GM19240 (cell line): ENCODE measurements around the gene SAA4.
A peak's percentile ranks its signal among the peaks of the same experiment; 100 is the strongest.
"Not testable (repeated sequence)": the region's sequence is repeated elsewhere in the genome, so short reads cannot be mapped to it uniquely, and the experiment has no call there.

Source experiments
- DNase-seq: peaks from one replicate; pipeline ENCODE4 v3.0.0; 2011; ENCODE audit warnings: low spot score; ENCODE audit not compliant: insufficient read length

SAA4 gene

DNA sequence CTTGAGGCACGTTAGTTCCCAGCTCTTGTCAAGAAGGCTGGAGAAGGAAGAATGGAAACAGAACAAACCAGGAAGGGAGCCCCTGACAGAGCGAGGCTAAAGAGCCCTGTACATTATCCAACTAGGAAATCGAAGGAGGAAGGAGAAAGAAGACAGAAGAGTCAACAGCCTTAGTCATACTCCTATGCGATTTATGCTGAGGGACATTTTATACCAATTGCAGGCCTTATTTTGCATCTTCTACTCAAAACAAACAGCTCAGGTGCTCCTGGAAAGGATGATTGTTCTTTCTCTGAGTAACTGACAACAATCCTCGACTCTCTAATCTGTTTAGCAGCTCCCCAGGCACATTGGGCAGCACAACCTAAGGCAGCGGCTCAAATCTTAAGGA is 10.6 kb upstream of the SAA4 start:
- not testable (repeated sequence) for DNase-seq

- peak; percentile 61 for DNase-seq
Measured at GRCh38 chr11:18246379-18247190, 10.0 kb upstream of the SAA4 start.

DNA sequence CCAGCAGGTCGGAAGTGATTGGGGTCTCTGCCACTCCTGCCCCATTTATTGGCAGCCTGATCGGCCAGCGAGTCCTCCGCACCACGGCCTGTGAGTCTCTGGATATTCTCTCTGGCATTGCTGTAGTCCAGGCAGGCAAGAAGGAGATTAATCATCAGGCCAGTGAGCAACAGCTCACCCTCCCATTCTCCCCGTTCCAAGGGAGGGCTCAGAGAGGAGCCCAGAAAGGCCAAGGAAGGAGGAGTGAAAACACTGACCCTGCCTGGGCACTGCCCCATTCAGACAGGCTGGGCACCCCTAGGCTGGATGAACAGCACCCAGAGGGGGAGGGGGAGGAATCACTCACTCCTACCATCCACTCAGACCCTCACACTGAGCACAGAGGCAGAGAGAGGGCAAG is 8.8 kb upstream of the SAA4 start:
- DNase-seq: no peak

- DNase-seq: no peak
Measured at GRCh38 chr11:18243783-18244362, 7.3 kb upstream of the SAA4 start.

- no peak for DNase-seq
Measured at GRCh38 chr11:18239655-18240054, 3.1 kb upstream of the SAA4 start.

GRCh38 chr11:18235394-18236334 is 938 bp downstream of the SAA4 start:
- no peak for DNase-seq

GRCh38 chr11:18233912-18234311 is 2.7 kb downstream of the SAA4 start:
- no peak for DNase-seq

DNA sequence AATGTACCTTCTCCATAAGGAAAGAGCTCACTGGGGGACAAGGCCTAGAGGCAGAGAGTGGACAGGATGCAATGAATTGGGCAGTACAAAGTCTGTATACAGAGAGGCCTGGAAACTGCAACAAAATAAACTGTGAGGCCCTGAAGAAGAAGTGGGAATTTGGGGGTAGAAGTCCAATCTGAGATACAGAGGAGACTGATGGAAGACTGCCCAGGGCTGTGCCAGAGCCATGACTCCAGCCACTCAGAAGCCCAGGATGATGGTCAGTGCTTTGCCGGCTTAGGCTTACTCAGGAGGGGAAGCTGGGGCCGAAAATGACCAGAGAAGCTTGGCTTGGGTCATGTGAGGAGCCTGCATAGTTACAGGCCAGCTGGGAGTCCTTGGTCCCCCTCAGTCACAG is 5.7 kb downstream of the SAA4 start:
- DNase-seq: no peak

DNA sequence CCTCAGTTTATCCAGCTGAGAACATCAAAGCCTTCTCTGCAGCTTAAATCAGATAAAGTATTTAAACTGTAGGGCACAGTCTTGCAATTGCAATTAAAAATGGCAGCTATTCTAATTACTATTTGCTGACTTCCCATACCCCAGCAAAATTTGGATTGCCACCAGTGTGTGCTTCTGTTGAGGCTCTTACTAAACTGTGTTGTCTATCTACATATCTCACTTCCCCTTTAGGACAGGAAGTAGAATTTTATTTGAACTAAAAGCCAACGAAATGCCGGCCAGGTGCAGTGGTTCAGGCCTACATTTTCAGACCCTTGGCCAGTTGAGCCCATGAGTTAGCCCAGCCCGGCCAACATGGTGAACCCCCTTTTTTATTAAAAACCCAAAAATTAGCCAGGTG is 7.1 kb downstream of the SAA4 start:
- no peak for DNase-seq

- DNase-seq: no peak
Measured at GRCh38 chr11:18225913-18226312, 10.7 kb downstream of the SAA4 start.

DNA sequence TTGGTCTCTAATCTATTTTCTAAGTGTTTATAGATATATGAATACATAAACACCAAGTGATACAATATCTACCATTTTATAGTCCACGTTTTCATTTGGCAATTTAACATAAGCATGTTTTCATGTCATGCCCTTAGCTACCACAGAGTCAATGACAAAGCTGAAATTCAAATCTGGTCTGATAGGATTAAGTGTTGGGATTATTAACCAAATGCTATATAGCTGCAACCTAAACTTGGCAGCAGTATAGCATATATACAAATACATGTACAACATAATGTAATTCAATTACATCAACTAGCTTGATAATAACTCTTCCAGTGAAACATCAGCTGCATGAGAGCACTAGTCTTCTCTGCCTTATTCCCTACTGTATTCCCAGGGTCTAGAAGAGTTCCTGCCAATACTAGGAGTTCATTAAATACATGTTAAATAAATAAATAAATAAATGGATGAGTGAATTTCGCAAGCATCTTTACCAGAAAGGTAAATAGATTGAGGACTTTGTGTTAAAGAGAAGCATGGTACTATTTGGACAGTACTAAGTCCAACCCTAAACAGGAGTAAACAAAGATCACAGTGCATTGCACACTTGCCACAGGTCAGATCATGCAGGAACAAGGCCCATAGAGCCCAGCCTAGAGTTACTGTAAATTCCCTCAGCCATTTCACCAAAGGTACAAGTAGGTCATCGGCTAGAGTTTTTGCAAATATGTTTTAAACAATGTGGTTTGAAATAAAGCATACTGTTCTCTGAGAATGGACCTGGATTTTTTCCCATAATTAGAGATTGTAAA is 12.8 kb downstream of the SAA4 start:
- DNase-seq: no peak

- DNase-seq: no peak
Measured at GRCh38 chr11:18222814-18223421, 13.7 kb downstream of the SAA4 start.

- DNase-seq: no peak
Measured at GRCh38 chr11:18221274-18221876, 15.2 kb downstream of the SAA4 start.

DNA sequence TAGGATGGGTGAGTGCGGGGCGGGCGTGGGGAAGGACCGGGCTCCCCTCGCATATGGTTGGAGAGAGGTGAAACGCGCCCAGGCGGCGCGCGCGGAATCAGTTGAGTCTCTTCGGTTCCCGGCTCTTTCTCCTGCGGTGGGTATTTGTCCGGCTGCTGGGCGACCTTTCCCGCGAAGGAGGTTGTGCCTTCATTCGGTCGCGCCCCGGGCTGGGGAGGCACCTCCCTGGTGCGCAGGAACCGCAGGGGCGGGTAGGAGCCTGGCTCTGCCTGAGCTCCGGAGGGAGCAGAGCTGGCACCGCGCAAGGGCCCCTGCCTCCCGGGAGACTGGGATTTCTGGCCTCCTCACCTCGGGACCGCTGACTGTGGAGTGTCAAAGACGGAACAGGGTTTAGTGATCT is 27.5 kb downstream of the SAA4 start:
- no peak for DNase-seq

- DNase-seq: no peak
Measured at GRCh38 chr11:18204771-18205170, 31.8 kb downstream of the SAA4 start.

DNA sequence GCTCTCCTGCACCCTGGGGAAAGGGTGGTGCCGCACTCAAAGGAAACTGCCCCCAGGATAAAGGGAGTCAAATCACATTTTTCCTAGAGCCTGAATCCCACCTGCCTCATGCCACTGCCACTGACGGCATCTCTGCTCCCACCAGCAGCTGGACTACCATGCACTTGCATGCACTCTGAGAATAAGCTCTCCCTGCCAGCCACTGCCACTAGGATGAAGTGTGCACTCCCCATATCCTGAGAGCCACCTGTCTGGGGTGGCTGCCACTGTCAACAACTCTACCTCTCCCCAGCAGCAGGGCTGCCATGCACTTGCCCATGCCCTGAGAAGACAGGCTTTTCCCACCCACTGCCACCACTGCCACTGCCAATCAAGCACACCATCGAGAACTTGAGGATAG is 32.4 kb downstream of the SAA4 start:
- DNase-seq: no peak

DNA sequence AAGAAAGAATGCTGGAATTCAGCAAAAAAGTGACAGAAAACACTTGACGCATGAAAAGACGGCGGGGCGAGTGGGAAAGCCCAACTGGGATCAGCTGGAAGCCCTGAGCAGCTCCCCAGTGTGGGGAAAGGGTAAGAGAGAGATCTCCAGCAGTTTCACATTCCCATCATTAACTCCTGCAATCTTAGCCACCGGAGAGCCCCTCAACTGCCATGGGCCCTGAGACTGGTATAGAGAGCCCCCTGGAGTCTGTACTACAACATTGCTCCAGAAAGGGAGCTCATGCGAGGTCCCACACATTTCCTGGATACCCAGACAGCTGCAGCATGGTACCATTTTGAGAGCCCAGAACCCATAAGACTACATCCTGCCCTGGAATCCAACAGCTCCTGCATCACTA is 32.9 kb downstream of the SAA4 start:
- peak; percentile 22 for DNase-seq

GRCh38 chr11:18197738-18198137 is 38.9 kb downstream of the SAA4 start:
- DNase-seq: not testable (repeated sequence)

GRCh38 chr11:18196532-18196931 is 40.1 kb downstream of the SAA4 start:
- DNase-seq: no peak

GRCh38 chr11:18193010-18193409 is 43.6 kb downstream of the SAA4 start:
- DNase-seq: peak; percentile 35
